H1 (cell line): Measurements from ENCODE around the gene FANK1. TPM values are rescaled to one million over a fixed set of nuclear protein-coding genes. Genes with fewer than 3 reads are reported as not detected.

ENCODE experiments used
- CTCF ChIA-PET: fragments of 300-600 bp; sonication (Branson Sonifier 250); formaldehyde crosslinking; loops from one replicate; lab custom pipeline; 2021; ENCODE audit not compliant: partially characterized antibody; lab: Charles Lee
- POLR2A ChIA-PET: fragments of 300-600 bp; sonication (Branson Sonifier 250); formaldehyde crosslinking; loops from one replicate; lab custom pipeline; 2021; ENCODE audit warnings: inconsistent platforms; ENCODE audit not compliant: partially characterized antibody; lab: Charles Lee
- DNase-seq, 2 experiments: peaks; one replicate each; pipeline versions ENCODE4 v3.0.0 to v3.0.0-alpha.2; 2010 to 2022; ENCODE audit warnings: low spot score in 2 of 2, low read depth in 1 of 2, mixed read lengths in 1 of 2
- FAIRE-seq: peaks from 2 replicates; lab custom pipeline; 2011; peaks lifted over from hg19 to GRCh38; lab: Jason Lieb, UNC
- H2AFZ ChIP-seq: 2 replicates; pipeline ENCODE4 v1.8.1; 2012; ENCODE audit warnings: low read length, inconsistent platforms
- H2AK5ac ChIP-seq: 2 replicates; pipeline ENCODE4 v1.6.1; 2013; ENCODE audit warnings: low read depth, low read length
- H2BK120ac ChIP-seq: replicated peaks from 2 replicates; pipeline ENCODE3; 2013; ENCODE audit warnings: low read depth, low read length, inconsistent platforms
- H2BK12ac ChIP-seq: 2 replicates; pipeline ENCODE4 v1.6.1; 2013; ENCODE audit warnings: low read depth, low read length
- H2BK15ac ChIP-seq: 2 replicates; pipeline ENCODE4 v1.6.1; 2013; ENCODE audit warnings: low read length
- H2BK20ac ChIP-seq: 2 replicates; pipeline ENCODE4 v1.6.1; 2013; ENCODE audit warnings: low read length
- H2BK5ac ChIP-seq: 2 replicates; pipeline ENCODE4 v1.6.1; 2013; ENCODE audit warnings: low read depth, low read length
- H3K14ac ChIP-seq: 2 replicates; pipeline ENCODE4 v1.6.1; 2013; ENCODE audit warnings: inconsistent platforms; ENCODE audit not compliant: insufficient read length
- H3K18ac ChIP-seq: 2 replicates; pipeline ENCODE4 v1.6.1; 2013; ENCODE audit warnings: low read length; ENCODE audit errors: extremely low read depth
- H3K23ac ChIP-seq: 2 replicates; pipeline ENCODE4 v1.6.1; 2013; ENCODE audit warnings: inconsistent platforms; ENCODE audit not compliant: insufficient read length
- H3K23me2 ChIP-seq: 2 replicates; pipeline ENCODE4 v1.6.1; 2013; ENCODE audit warnings: low read depth, low read length
- H3K27ac ChIP-seq: 2 replicates; pipeline ENCODE4 v1.6.1; 2011; ENCODE audit warnings: low read depth, low read length, inconsistent platforms
- H3K27me3 ChIP-seq, 4 experiments: replicated peaks in 1 of 4; 1 replicate in 1 of 4; 2 replicates in 3 of 4; pipeline versions ENCODE4 v1.6.1 to v1.8.1; 2011 to 2013; ENCODE audit warnings: low read length in 3 of 4, mild to moderate bottlenecking in 3 of 4, inconsistent platforms in 2 of 4, mixed read lengths in 2 of 4, moderate library complexity in 1 of 4; ENCODE audit not compliant: control insufficient read depth in 3 of 4, insufficient read depth in 3 of 4; ENCODE audit errors: extremely low read depth in 1 of 4
- H3K36me3 ChIP-seq, 4 experiments: 2 replicates each; pipeline versions ENCODE4 v1.6.1 to v1.8.1; 2011 to 2013; ENCODE audit warnings: mild to moderate bottlenecking in 4 of 4, low read length in 3 of 4, moderate library complexity in 2 of 4, control low read depth in 1 of 4, inconsistent platforms in 1 of 4; ENCODE audit not compliant: insufficient read depth in 4 of 4, control insufficient read depth in 2 of 4
- H3K4ac ChIP-seq: replicated peaks from 2 replicates; pipeline ENCODE3; 2013; ENCODE audit warnings: low read length, low read depth, mixed read lengths, inconsistent platforms; ENCODE audit not compliant: insufficient read length
- H3K4me1 ChIP-seq, 4 experiments: replicated peaks in 1 of 4; 1 replicate in 1 of 4; 2 replicates in 3 of 4; pipeline versions ENCODE4 v1.6.1 to v1.8.1; 2011 to 2013; ENCODE audit warnings: low read length in 3 of 4, inconsistent platforms in 2 of 4, mixed read lengths in 1 of 4; ENCODE audit not compliant: insufficient read depth in 4 of 4, control insufficient read depth in 3 of 4
- H3K4me2 ChIP-seq, 2 experiments: 2 replicates each; pipeline versions ENCODE4 v1.6.1 to v1.8.1; 2011 to 2013; ENCODE audit warnings: low read depth in 2 of 2, low read length in 2 of 2, control low read depth in 1 of 2, inconsistent platforms in 1 of 2, mild to moderate bottlenecking in 1 of 2; ENCODE audit not compliant: insufficient read depth in 1 of 2
- H3K4me3 ChIP-seq, 4 experiments: fragments of 200-600, 300-600 bp in 1 of 4; sonication (generic), shearing (Covaris generic), sonication (Bioruptor Twin) in 1 of 4; 2 replicates each; pipeline versions ENCODE4 v1.5.1 to v1.8.1; 2011 to 2016; ENCODE audit warnings: low read length in 4 of 4, low read depth in 3 of 4, control low read depth in 2 of 4, inconsistent platforms in 2 of 4, mild to moderate bottlenecking in 2 of 4, mixed read lengths in 1 of 4, moderate library complexity in 1 of 4; ENCODE audit not compliant: insufficient read depth in 2 of 4; ENCODE audit errors: extremely low read depth in 1 of 4
- H3K56ac ChIP-seq: replicated peaks from 2 replicates; pipeline ENCODE3; 2013; ENCODE audit warnings: low read depth, mild to moderate bottlenecking, mixed read lengths, low read length, inconsistent platforms; ENCODE audit not compliant: insufficient read length
- H3K79me1 ChIP-seq: 2 replicates; pipeline ENCODE4 v1.6.1; 2013; ENCODE audit warnings: low read depth, low read length, control low read depth
- H3K79me2 ChIP-seq, 2 experiments: 2 replicates each; pipeline versions ENCODE4 v1.6.1 to v1.8.1; 2012 to 2013; ENCODE audit warnings: low read length in 2 of 2, mild to moderate bottlenecking in 2 of 2, inconsistent platforms in 1 of 2; ENCODE audit not compliant: insufficient read depth in 2 of 2, control insufficient read depth in 1 of 2
- H3K9ac ChIP-seq, 4 experiments: replicated peaks in 1 of 4; 1 replicate in 1 of 4; 2 replicates in 3 of 4; pipeline versions ENCODE4 v1.6.1 to v1.8.1; 2011 to 2013; ENCODE audit warnings: low read depth in 3 of 4, low read length in 3 of 4, control low read depth in 2 of 4, mild to moderate bottlenecking in 2 of 4, moderate library complexity in 2 of 4, inconsistent platforms in 1 of 4; ENCODE audit errors: extremely low read depth in 1 of 4
- H3K9me3 ChIP-seq, 2 experiments: 2 replicates each; pipeline versions ENCODE4 v1.6.1 to v1.8.1; 2012 to 2013; ENCODE audit warnings: mild to moderate bottlenecking in 2 of 2, moderate library complexity in 2 of 2, control low read depth in 1 of 2, inconsistent platforms in 1 of 2, low read depth in 1 of 2, low read length in 1 of 2, mixed read lengths in 1 of 2; ENCODE audit not compliant: insufficient read depth in 2 of 2
- H4K20me1 ChIP-seq, 2 experiments: replicated peaks in 1 of 2; 2 replicates each; pipeline versions ENCODE3 to v1.8.1; 2011 to 2013; ENCODE audit warnings: inconsistent platforms in 2 of 2, low read length in 2 of 2, mild to moderate bottlenecking in 1 of 2; ENCODE audit not compliant: insufficient read depth in 2 of 2, control insufficient read depth in 1 of 2
- H4K5ac ChIP-seq: 2 replicates; pipeline ENCODE4 v1.6.1; 2013; ENCODE audit warnings: low read length, low read depth, mixed read lengths, inconsistent platforms; ENCODE audit not compliant: insufficient read length
- H4K8ac ChIP-seq: 2 replicates; pipeline ENCODE4 v1.8.0; 2013; ENCODE audit warnings: mild to moderate bottlenecking, moderate library complexity, low read length, inconsistent platforms; ENCODE audit not compliant: insufficient read depth; ENCODE audit errors: extremely low read depth
- H4K91ac ChIP-seq: replicated peaks from 2 replicates; pipeline ENCODE3; 2013; ENCODE audit warnings: low read length, mixed read lengths, inconsistent platforms; ENCODE audit not compliant: insufficient read length
- ATF2 ChIP-seq: IDR thresholded peaks from 2 replicates; pipeline ENCODE4 v1.6.1; 2012; ENCODE audit warnings: low read length, inconsistent platforms
- ATF3 ChIP-seq: IDR thresholded peaks from 2 replicates; pipeline ENCODE4 v1.6.1; 2011; ENCODE audit warnings: low read depth, mild to moderate bottlenecking, low read length; ENCODE audit not compliant: insufficient read depth
- CTCF ChIP-seq, 3 experiments: IDR thresholded peaks; 1 replicate in 2 of 3; 2 replicates in 1 of 3; pipeline versions ENCODE4 v1.5.1 to v1.6.1; 2011; ENCODE audit warnings: low read length in 3 of 3, mild to moderate bottlenecking in 3 of 3, inconsistent platforms in 2 of 3, low read depth in 1 of 3, moderate library complexity in 1 of 3; ENCODE audit not compliant: insufficient read depth in 1 of 3; ENCODE audit errors: control extremely low read depth in 1 of 3
- POLR2A ChIP-seq, 2 experiments: IDR thresholded peaks; 1 replicate in 1 of 2; 2 replicates in 1 of 2; pipeline ENCODE4 v1.6.1; 2011; ENCODE audit warnings: low read depth in 2 of 2, low read length in 2 of 2, mild to moderate bottlenecking in 2 of 2; ENCODE audit errors: control extremely low read depth in 1 of 2
- RAD21 ChIP-seq, 2 experiments: IDR thresholded peaks in 1 of 2; conservative IDR thresholded peaks in 1 of 2; 2 replicates each; pipeline ENCODE4 v1.6.1; 2011; ENCODE audit warnings: low read depth in 2 of 2, low read length in 2 of 2, improper control_type of control experiment in 1 of 2, inconsistent platforms in 1 of 2, mild to moderate bottlenecking in 1 of 2, moderate library complexity in 1 of 2
- SIX5 ChIP-seq: IDR thresholded peaks from 2 replicates; pipeline ENCODE4 v1.6.1; 2011; ENCODE audit warnings: mild to moderate bottlenecking, low read depth, low read length
- TAF7 ChIP-seq: optimal IDR thresholded peaks from 2 replicates; pipeline ENCODE3; 2011; ENCODE audit warnings: low read depth, mild to moderate bottlenecking, inconsistent platforms, low read length, moderate library complexity, borderline replicate concordance
- WGBS, 2 experiments: shearing (Covaris generic) in 1 of 2; methylation state at CpG; one replicate each; pipeline versions ENCODE4 v1.1.6 to v1.1.7; 2013 to 2015; ENCODE audit warnings: low lambda C conversion rate in 2 of 2, mixed read lengths in 2 of 2, inconsistent platforms in 1 of 2, low coverage in 1 of 2, missing lambda C conversion rate in 1 of 2; ENCODE audit not compliant: insufficient replicate concordance in 2 of 2, insufficient coverage in 1 of 2, insufficient read length in 1 of 2; ENCODE audit errors: extremely low coverage in 1 of 2, missing lambda C conversion rate in 1 of 2; 5-methylcytosine and 5-hydroxymethylcytosine counted together
- polyA plus RNA-seq, 7 experiments: library from polyadenylated mRNA; depleted of rRNA in 3 of 7; stranded (reverse) in 5 of 7; unstranded in 2 of 7; fragments of >200 nt in 5 of 7; fragments of 200-250 nt in 2 of 7; gene quantifications; 1 replicate in 5 of 7; 2 replicates in 1 of 7; 4 replicates in 1 of 7; pipeline versions ENCODE4 v1.2.1 to v1.2.3, GENCODE V29; 2011 to 2013; ENCODE audit warnings: missing spikeins in 2 of 7, mixed read lengths in 2 of 7
- total RNA-seq: library from RNA; stranded (reverse); fragmentation: NEBNext Ultra II Directional; extraction: Animal tissue kit (Norgen Biotek cat#: 25700); gene quantifications from 2 replicates; pipeline ENCODE4 v1.2.1, GENCODE V29; 2021

Gene FANK1
- total and polyA plus RNA-seq, 2 of the 8 experiments (the other 6 are each of a cell fraction or from before 2014, with no cell fraction given) = 1.2 TPM; not detected in 1

- no peaks in the 10 kb centered on the region for H3K79me1 ChIP-seq
- DNase-seq = no peak
- POLR2A ChIA-PET = no interaction called here
- no peak overlapping the region for H2AFZ ChIP-seq
- H4K5ac ChIP-seq = no peak overlapping the region
- no peak overlapping the region for H3K14ac ChIP-seq
- H2BK20ac ChIP-seq = no peak overlapping the region
- no peak overlapping the region for H3K4ac ChIP-seq
- H2BK120ac ChIP-seq = no peak overlapping the region
- no peak overlapping the region for H3K18ac ChIP-seq
- H2BK15ac ChIP-seq = no peak overlapping the region
- H3K4me3 ChIP-seq = no peak overlapping the region
- no peak overlapping the region for H3K4me2 ChIP-seq
- no peaks in the 10 kb centered on the region for H4K20me1 ChIP-seq
- no peaks in the 10 kb centered on the region for H3K4me1 ChIP-seq
- FAIRE-seq = no peak
- TF ChIP-seq TAF7 = no peak
- TF ChIP-seq ATF2 = no peak
- peak in 2 of 3 experiments; percentile 24 to 46; a peak in 2 of 4 replicates for TF ChIP-seq CTCF (IDR thresholded peaks at IDR 0.05; ENCODE audit: control extremely low read depth in 1 of 3, insufficient read depth in 1 of 3, low read depth in 1 of 3, low read length in 3 of 3)
- TF ChIP-seq POLR2A (IDR thresholded peaks at IDR 0.05; ENCODE audit: control extremely low read depth in 1 of 2, low read depth in 2 of 2, low read length in 2 of 2) = no peak
- no peak for TF ChIP-seq ATF3
- TF ChIP-seq SIX5 = no peak
- peak; percentile 13 to 28; a peak in 2 of 4 replicates for TF ChIP-seq RAD21 (IDR thresholded peaks at IDR 0.05 in 1 of 2, conservative IDR thresholded peaks at IDR 0.05 in 1 of 2; ENCODE audit: low read depth in 2 of 2, low read length in 2 of 2)
- no peak overlapping the region for H3K23ac ChIP-seq
- H3K9ac ChIP-seq = no peak overlapping the region
- no peak overlapping the region for H2BK5ac ChIP-seq
- H3K27ac ChIP-seq = no peak overlapping the region
- H3K36me3 ChIP-seq = no peaks in the 10 kb centered on the region
- H3K23me2 ChIP-seq = no peaks in the 10 kb centered on the region
- H4K91ac ChIP-seq = no peak overlapping the region
- CTCF ChIA-PET = interaction anchor here (0.8 to 1.4 kb wide), 11 partner anchors 8 to 95 kb away, joined by 3 to 4 read pairs (median 3); no protein-coding TSS in a partner anchor
- no peak overlapping the region for H3K56ac ChIP-seq
- H3K27me3 ChIP-seq = no peaks in the 10 kb centered on the region
- H3K79me2 ChIP-seq = no peaks in the 10 kb centered on the region
- WGBS, 2 experiments = 86% methylated on average over 1 of the region's 1 CpG; no CpG with 5 or more reads in 1 of the 2 experiments
- H2AK5ac ChIP-seq = no peak overlapping the region
- no peak overlapping the region for H2BK12ac ChIP-seq
- no peak overlapping the region for H4K8ac ChIP-seq
- H3K9me3 ChIP-seq = no peaks in the 10 kb centered on the region
Measured at GRCh38 chr10:125961743-125962142, 65.4 kb downstream of the FANK1 start.
